Stimulated activated CD4-positive, alpha-beta T cell treated with anti-CD3 and anti-CD28 coated beads, Interleukin-15, amount 100 ng/mL, for 48 hours (primary cell): ENCODE data around the gene TYW1.
"Not testable (repeated sequence)": the region's sequence is repeated elsewhere in the genome, so short reads cannot be mapped to it uniquely, and the experiment has no call there.

Source experiments
- DNase-seq, 2 donors: peaks; one replicate each; pipeline ENCODE4 v3.0.0-alpha.2; 2020; ENCODE audit warnings: low read depth in 2 of 2

The TYW1 gene

DNA sequence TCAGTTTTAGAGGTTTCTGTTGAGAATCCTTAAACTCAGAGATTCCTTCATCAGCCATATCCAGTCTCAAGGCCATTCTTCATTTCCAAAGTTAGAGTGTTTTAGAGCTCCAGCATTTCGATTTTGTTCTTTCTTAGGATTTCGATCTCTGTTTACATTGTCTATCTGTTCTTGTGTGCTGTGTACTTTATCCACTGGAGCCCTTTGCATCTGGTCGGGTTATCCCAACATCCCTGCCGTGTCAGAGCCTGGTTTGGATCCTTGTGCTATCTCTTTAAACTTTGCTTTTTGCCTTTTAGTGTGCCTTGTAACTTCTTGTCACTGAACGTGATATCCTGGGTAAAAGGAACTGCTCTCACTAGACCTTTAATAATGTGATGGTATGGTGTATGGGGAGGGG is 131.6 kb downstream of the TYW1 start:
- not testable (repeated sequence) for DNase-seq

DNA sequence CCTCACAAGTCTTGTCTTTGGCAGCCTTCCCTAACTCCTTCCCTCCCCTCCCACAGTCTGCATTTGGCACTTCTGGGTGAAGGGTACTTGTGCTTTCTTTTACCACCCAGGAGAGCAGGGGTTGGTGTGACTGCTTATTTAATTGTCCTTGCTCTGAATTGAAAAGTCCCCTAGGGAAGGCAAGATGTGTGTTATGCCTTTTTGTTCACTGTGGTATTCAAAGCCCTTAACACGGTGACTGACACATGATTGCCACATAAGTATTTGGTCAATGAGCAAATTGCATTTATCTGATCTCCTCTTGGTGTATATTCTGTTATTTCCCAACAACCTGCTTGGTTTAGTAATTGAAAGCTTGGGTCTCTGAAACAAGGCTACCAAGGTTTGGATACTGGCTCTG is 134.1 kb downstream of the TYW1 start:
- DNase-seq, result not testable (repeated sequence)

DNA sequence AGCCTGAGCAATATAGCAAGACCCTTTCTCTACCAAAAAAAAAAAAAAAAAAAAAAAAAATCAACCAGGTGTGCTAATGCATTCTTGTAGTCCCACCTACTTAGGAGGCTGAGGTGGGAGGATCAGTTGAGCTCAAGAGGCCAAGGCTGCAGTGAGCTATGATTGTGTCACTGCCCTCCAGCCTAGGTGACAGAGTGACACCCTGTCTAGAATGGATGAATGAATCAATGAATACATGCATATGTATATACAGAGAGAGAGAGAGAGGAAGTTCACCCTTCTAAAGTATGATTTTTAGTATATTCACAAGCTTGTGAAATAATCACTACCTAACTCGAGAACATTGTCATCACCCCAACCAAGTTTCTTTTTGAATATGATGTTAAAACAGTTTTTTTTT is 138.3 kb downstream of the TYW1 start:
- DNase-seq, result peak; percentile 18 to 37

DNA sequence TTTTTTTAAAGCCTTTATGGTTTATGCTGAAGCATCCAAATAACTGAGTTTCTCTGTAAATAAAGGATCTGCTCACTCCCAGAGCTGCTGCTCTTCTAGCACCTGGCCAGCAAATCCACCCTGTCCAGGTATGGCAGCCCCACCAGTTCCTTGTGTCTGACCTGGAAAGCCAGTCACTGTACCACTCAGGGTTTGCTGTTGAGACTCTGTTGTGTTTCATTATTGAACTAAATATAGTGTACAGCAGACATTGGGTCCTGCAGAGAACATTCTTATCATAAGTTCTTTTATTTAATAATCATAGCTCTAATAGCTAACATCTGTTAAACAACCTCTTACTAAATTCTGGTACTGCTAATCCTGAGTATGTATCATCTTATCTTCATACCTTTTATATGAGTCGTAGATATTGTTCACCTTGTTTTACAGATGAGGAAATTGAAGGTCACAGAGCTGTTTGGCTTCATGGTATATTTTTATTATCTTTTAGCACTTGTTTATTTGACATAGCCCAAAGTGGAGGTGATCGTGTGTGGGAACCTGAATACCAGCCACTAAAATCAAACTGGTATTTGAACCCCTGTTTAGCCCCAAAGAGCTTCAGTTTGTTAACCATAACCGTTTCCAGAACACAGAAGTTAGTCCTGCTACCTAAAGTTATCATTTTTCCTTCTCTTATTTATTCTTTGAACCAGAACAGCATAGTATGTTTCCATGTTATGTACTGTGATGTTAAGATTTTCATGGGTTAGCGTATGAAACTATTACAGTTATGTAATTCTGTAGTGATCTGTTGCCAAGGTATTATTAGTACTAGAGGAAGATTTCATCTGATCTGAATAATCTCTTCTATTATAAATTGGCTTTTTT is 139.2 kb downstream of the TYW1 start:
- not testable (repeated sequence) for DNase-seq

DNA sequence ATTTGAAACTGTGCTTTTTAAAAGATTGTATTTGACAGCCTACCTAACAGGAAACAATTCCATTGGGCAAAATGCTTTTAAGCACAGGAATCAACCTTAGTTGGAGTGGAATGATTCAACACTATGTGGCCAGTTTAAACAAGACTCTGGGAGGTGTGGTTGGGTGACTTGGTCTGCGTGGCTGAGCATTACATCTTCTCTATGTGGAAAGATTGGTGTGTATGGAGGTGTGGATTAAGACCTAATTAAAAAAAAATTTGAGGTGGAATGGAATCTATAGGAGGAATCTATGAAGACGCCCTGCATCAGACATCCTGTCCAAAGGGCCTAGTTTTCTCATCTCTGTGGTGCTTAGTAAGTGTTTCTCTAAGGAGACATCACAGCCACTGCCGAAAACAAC is 140.9 kb downstream of the TYW1 start:
- not testable (repeated sequence) for DNase-seq

DNA sequence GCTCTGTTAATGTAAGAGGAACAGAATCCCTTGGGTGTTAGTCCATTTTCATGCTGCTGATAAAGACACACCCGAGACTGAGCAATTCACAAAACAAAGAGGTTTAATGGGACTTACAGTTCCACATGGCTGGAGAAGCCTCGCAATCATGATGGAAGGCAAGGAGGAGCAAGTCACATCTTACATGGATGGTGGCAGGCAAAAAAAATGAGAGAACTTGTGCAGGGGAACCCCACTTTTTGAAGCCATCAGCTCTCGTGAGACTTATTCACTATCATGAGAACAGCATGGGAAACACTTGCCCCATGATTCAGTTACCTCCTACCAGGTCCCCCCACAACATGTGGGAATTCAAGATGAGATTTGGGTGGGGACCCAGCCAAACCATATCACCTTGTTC is 143.2 kb downstream of the TYW1 start:
- not testable (repeated sequence) for DNase-seq

DNA sequence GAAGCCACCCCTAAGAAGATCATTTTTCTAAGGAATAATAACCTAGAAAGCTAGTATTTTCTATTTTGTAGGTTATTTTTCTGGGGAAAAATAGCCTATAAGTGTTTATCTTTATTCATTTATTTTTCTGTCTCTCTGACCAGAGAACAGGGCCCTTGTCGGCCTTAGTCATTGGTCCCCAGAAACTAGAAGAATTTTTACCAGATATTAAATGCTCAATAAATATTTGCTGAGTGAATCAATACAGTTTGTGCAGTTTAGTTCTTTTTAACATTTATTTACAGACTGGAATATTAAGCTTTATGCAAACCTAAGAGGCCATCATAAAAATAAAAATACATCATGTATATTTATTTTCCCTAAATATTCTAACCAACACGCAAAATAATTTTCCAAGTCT is 144.4 kb downstream of the TYW1 start:
- DNase-seq, result not testable (repeated sequence)

DNA sequence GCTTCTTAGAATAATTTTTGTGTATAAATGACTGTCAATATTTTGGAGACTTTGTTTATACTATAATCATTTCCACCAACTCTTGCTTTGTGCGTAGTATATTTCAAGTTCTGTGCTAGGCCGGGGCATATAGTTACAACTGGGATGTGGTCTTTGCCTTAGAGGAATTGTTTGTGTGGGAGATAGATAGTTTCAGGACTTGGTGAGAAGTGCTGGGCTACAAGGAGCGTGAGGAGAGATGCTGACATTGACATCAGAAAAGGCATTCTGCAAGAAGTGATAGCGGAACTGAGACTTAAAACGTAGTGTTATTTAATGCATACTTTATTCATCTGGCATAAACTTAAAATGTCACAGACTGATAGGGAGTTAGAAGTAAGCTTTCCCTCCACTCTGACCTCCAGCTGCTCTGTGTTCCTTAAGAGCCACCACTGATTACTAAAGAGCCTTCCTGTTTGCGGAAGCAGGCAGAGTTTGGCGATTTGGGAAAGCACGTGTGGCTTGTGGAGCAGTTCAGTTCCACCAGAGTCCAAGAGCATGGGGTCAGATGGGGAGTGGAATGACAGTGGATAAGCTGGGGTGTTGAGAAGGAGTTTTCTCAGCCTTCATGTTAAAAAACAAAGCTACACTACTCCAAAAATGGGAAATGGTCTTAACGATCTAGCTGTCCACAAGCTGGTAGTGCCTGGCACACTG is 146.6 kb downstream of the TYW1 start:
- not testable (repeated sequence) for DNase-seq

DNA sequence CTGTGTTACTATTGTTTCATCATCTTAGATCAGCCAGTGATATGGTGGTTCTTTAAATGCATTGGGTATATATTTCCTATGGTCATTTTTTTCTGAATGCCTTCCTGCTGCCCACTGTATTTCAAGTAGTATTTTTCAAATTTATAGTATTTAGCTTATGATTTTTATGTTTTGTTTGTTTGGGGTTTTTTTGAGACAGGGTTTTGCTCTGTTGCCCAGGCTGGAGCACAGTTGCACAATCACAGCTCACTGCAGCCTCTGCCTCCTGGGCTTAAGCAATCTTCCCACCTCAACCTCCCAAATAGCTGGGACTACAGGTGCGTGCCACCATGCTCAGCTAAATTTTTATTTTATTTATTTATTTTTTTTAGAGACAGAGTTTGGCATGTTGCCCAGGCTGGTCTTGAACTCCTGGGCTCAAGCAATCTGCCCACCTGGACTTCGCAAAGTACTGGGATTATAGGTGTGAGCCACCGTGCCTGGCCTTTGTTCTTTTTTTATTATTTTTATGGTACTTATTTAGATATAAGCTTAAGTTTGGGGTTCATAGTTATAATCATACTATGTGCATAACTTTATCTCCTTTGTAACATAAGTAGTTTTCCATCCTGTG is 149.1 kb downstream of the TYW1 start:
- not testable (repeated sequence) for DNase-seq

DNA sequence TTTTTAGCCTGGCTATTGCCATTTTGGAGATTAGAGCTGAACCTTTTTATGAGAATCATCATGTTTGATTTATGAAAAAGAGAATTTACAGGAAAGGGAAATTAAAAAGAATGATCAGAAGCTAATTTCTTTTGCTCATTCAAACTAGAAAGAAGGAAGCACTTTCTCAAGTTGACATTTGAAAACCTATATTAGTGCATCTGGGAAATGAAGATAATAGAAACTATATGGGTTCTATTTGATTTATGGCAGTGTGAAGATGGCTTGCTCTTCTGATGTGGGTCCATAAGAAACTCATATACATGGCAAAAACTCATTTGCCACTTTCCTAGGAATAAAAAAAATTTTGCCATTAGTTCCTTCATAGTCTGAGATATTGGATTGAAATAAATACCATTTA is 152.5 kb downstream of the TYW1 start:
- DNase-seq, result not testable (repeated sequence)

DNA sequence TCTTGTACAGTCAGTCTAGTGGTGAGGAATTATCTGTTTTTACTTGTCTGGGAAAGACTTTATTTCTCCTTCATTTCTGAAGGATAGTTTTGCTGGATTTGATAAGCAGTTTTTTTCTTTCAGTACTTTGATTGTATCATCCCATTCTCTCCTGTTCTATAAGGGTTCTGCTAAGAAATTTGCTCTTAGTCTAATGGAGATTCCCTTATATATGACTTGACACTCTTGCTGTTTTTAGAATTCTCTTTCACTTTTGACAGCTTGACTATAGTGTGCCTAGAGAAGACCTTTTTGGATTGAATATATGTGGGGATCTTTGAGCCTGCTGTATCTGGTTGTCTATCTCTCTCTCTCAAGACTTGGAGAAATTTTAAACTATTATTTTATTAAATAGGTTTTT is 157.7 kb downstream of the TYW1 start:
- not testable (repeated sequence) for DNase-seq

DNA sequence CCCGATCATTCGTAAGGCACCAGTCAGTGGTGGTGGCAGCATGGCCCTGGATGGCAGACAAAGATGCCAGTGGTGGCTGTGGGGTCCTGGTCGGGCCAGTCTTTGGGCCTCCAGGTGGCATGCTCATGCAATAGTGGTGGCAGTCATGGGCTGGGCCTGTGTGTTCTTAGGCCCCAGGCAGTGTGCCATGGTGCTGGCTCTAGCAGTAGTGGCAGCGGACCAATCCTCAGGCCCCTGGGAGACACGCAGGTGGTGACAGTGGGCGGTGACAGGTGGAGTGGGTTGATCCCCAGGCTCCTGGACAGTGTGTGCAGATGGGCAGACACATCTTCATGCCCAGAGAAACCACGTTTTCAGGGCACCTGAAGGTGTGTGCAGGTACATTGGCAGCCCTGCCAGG is 159.4 kb downstream of the TYW1 start:
- not testable (repeated sequence) for DNase-seq

DNA sequence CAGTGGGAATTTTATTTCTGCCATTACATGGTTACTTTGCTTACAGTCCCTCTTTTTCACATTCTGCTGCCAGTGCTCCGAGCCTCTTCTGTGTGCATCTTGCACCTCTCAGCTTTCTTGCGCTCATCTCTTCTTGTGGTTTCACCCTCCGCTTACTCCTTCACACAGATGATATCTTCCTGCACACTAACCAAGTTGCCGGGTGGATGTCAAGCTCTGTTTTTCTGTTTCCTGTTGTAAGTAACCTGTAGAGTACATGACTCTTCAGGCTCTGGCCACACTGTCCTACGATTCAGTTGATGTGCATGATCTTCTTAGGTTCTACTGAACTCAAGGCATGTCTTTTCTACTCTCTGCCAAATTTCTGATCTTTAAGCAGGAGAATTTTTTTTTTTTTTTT is 166.7 kb downstream of the TYW1 start:
- DNase-seq, result not testable (repeated sequence)

DNA sequence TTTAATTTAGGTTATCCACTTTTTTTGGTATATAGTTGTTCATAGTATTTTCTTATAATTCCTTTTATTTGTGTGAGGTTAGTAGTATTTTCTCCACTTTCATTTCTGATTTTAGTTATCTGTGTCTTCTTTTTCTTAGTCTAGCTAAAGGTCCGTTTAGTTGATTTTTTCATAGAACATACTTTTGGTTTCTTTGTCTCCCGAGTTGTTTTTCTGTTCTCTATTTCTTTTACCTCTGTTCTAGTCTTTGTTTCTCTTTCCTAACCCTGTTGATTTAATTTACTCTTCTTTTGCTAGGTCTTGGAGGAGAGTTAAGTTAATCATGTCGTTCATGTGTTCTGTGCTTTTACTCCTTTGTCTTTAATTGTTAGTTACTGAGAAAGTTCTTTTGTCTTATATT is 174.5 kb downstream of the TYW1 start:
- DNase-seq, result not testable (repeated sequence)

DNA sequence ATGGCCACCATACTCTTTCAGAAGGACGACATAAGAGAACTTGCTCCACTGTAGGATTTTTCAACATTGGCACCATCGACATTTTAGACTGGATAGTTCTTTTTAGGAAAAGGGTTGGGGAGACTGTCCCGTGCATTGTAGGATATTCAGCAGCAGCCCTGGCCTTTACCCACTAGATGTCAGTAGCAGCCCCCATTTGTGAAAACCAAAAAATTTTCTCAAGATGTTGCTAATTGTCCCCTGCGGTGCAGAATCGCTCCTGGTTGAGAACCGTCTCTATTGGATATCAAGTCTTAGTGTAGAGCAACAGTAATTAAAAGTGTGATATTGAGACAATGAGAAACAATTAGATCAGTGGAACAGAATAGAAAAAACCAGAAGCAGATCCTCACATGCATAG is 180.1 kb downstream of the TYW1 start:
- DNase-seq, result not testable (repeated sequence)

DNA sequence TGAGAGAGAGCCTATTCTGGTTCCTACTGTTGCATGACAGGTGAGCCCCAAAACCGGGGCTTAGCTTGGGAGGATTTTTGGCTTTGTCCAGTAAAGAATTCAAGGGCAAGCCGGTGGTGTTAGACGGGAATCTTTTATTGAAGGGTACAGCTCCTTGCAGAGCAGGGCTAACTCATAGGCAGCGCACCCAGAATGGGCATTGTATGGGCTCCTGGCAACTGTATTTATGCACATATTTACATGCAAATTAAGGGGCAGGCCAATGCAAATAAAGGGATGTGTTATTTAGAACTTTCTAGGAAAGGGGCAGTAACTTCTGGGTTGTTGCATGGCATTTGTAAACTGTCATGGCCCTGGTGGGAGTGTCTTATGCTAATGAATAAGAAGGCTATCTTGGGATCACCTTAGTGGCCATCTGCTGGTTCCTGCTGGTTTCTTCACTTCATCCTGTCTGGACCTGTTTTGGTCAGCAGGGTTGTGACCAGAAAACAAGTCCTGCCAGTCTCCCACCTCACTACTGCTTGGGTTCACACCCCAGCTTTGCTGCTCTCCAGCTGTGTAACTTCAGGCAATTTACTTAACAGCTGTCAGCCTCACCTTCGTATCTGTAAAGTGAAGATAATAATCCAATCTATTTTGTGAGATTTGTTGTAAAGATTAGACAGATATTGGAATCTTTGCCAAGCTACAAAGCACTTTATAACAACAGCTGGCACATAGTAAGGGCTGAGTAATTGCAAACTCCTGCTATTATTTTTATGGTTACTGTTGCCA is 182.5 kb downstream of the TYW1 start:
- not testable (repeated sequence) for DNase-seq

DNA sequence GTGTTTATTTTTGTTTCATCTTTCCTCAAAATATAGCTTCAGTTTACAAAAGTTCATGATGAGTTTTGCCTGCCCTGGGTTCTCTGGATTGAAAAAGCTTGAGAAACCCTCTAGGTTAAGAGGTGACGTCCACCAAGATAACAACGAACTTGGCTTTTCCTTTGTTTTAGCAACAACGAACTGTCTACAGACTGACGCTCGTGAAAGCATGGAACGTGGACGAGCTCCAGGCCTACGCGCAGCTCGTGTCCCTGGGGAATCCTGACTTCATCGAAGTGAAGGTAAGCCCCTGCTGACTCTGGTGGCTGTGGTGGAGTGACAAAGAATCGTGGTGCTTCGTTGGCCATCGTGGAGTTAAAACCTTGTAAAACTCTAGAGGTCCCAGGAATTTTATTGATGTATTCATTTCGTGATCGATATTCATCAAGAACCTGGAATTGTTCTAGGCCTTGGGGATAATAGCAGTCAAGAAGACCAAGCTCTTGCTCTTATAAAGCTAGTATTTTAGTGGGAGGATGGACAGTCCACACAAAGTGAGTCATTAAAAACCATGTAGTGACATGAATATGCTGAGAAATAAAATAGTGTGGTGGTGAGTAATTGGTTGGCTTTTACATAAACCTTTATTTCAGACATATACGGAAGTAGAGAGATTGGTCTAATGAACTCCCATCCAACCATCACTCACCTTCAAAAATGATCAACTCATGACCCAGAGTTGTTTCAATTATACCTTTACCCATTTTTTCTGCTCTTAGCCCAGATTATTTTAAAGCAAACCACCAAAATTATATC is 186.5 kb downstream of the TYW1 start:
- not testable (repeated sequence) for DNase-seq

DNA sequence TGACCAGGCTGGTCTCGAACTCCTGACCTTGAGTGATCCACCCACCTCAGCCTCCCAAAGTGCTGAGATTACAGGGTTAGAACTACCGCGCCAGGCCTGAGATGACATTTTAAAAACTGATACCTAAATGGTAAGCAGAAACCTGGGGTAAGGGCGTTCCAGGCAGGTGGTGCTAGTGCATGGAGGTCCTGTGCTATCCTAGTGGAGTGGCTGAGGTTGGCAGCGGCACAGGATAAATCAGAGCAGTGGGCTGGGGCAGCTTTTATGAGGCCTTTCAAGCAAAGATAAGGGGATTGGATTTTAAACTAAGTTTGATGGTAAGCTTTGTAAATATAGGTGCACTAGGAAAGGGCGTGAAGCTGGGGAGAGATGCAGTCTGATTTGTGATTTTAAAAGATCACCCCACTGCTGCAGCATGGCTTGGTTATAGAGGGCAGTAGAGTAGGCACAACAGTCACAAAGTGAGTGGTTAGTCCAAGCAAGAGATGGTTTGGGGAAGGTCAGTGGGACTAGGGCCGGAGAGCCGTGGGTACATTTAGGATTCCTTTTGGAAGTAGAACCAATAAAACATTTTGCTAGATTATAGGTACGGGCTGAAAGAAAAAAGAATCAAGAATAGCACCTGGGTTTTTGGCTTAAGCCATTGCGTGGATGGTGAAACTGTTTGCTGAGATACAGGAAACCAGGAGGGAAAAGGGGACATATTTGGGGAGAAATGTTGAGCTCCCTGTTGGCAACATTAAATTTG is 188.5 kb downstream of the TYW1 start:
- DNase-seq, result not testable (repeated sequence)

DNA sequence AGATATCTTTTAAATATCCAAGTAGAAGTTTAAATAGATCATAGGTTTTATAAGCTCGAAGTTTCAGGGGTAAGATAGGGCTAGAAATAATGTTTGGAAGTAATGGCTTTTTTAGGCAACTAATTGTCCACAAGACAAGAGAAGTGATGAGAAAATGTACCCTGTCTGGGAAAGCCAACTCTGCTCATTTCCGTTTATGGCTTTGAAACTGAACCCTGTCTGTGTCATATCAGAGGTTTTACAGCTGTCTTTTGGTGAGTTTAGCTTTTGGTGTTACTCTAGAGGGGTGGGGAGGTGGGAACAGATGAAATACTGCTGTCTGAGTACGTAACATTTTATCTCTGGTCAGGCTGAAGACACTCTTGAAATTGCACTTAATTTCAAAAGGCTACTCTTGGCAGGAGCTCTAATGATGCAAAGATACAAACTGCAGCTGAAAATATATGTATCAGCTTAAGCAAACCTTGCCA is 189.1 kb downstream of the TYW1 start:
- not testable (repeated sequence) for DNase-seq

DNA sequence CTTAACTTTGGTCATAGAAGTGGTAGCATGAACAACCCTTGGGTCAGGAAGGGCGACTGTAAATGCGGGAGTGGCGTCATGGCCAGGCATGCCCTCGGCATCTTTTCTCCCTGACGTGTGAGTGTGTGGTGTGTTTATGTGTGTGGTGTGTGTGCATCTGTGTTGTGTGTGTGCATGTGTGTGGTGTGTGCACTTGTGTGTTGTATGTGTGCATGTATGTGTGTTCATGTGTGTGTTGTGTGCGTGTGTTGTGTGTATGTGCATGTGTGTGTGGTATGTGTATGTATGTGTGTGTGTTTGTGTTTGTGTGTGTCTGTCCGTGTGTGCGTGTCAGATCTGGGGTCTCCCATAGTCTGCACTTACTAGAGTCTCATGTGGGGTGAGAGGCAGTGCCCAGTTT is 192.5 kb downstream of the TYW1 start:
- not testable (repeated sequence) for DNase-seq
